Activated CD4-positive, alpha-beta T cell treated with anti-CD3 and anti-CD28 coated beads for 24 hours (primary cell): ENCODE results near the gene ASPHD2.

ENCODE experiments used
- DNase-seq, 2 donors: peaks; one replicate each; pipeline ENCODE4 v3.0.0-alpha.2; 2020; ENCODE audit warnings: low read depth in 2 of 2

Gene ASPHD2

GRCh38 chr22:26445577-26446275, 16.7 kb downstream of the ASPHD2 start:
- no peak for DNase-seq

- DNase-seq = no peak
These were observed 17.9 kb downstream of the ASPHD2 start for GRCh38 chr22:26446808-26447515.

GRCh38 chr22:26447584-26448329, 18.7 kb downstream of the ASPHD2 start:
- DNase-seq = no peak

GRCh38 chr22:26448334-26448733, 19.3 kb downstream of the ASPHD2 start:
- no peak for DNase-seq

GRCh38 chr22:26448941-26449340, 19.9 kb downstream of the ASPHD2 start:
- DNase-seq = no peak

GRCh38 chr22:26450453-26451185, 21.6 kb downstream of the ASPHD2 start:
- DNase-seq = no peak

- no peak for DNase-seq
These were observed 23.4 kb downstream of the ASPHD2 start for GRCh38 chr22:26452236-26453016.

GRCh38 chr22:26453216-26453615, 24.2 kb downstream of the ASPHD2 start:
- DNase-seq = no peak

GRCh38 chr22:26453812-26454500, 24.9 kb downstream of the ASPHD2 start:
- no peak for DNase-seq

- DNase-seq = no peak
These were observed 28.7 kb downstream of the ASPHD2 start for GRCh38 chr22:26457661-26458272.

GRCh38 chr22:26460202-26460601, 31.1 kb downstream of the ASPHD2 start:
- no peak for DNase-seq

- peak; percentile 29 to 34 for DNase-seq
These were observed 32.2 kb downstream of the ASPHD2 start for GRCh38 chr22:26461188-26461810.

- no peak for DNase-seq
These were observed 33.0 kb downstream of the ASPHD2 start for GRCh38 chr22:26462051-26462450.

GRCh38 chr22:26462641-26463040, 33.6 kb downstream of the ASPHD2 start:
- DNase-seq = no peak

- no peak for DNase-seq
These were observed 34.1 kb downstream of the ASPHD2 start for GRCh38 chr22:26463101-26463661.

- DNase-seq = no peak
These were observed 34.6 kb downstream of the ASPHD2 start for GRCh38 chr22:26463688-26464087.

- no peak for DNase-seq
These were observed 35.3 kb downstream of the ASPHD2 start for GRCh38 chr22:26464312-26464711.

GRCh38 chr22:26466196-26466595, 37.1 kb downstream of the ASPHD2 start:
- DNase-seq = no peak

GRCh38 chr22:26470807-26471206, 41.7 kb downstream of the ASPHD2 start:
- no peak for DNase-seq
